ENCODE data around the gene TMOD3. TPM values are rescaled to one million over a fixed set of nuclear protein-coding genes. Genes with fewer than 3 reads are reported as not detected.

TMOD3 gene
- total RNA-seq, 1 donor from 2014 or later = 51.0 TPM

DNA sequence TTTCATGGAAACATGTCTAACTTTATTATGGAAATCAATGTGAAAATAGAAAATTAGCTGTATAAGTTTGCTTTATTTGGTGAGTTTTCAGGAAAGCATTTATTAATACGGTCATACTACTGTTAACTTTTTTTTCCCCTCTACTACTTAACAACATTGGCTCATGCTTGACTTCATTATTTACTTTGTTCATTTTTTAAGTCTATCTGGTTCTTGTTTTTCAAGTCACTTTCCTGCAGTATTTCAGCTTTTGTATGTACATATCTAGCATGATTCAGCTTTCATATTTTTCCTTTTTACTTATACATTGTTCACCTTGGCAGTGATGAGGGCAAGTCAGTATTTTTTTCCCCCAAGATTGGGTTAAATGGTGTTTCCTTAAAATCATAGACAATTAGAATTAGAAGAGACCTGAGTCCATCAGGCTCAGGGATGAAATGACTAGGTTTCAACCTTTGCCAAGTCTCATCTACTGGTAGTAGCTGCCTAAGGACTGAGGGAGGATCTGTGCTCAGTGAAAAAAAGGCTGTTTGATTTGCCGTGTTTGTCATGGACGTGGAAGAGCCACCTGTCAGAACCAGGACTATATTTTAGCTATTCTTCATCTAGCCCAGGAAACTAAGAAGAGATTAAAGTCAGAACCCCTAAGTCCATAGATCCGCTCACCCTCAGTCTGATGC is 15.4 kb downstream of the TMOD3 start:
- TF ChIP-seq, protein P1, sequence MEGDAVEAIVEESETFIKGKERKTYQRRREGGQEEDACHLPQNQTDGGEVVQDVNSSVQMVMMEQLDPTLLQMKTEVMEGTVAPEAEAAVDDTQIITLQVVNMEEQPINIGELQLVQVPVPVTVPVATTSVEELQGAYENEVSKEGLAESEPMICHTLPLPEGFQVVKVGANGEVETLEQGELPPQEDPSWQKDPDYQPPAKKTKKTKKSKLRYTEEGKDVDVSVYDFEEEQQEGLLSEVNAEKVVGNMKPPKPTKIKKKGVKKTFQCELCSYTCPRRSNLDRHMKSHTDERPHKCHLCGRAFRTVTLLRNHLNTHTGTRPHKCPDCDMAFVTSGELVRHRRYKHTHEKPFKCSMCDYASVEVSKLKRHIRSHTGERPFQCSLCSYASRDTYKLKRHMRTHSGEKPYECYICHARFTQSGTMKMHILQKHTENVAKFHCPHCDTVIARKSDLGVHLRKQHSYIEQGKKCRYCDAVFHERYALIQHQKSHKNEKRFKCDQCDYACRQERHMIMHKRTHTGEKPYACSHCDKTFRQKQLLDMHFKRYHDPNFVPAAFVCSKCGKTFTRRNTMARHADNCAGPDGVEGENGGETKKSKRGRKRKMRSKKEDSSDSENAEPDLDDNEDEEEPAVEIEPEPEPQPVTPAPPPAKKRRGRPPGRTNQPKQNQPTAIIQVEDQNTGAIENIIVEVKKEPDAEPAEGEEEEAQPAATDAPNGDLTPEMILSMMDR (IDR thresholded peaks at IDR 0.05; ENCODE audit: unreplicated experiment) = no peak
- DNase-seq (ENCODE audit: low spot score) = no peak
- no peak overlapping the region for H3K4me3 Mint-ChIP-seq (ENCODE audit: unreplicated experiment)
- no peaks in the 10 kb centered on the region for H3K27me3 Mint-ChIP-seq (ENCODE audit: unreplicated experiment)
- H3K9me3 Mint-ChIP-seq (ENCODE audit: unreplicated experiment) = no peaks in the 10 kb centered on the region
- no peaks in the 10 kb centered on the region for H3K36me3 Mint-ChIP-seq (ENCODE audit: low read depth, unreplicated experiment)
- peaks cover 33% of the 10 kb centered on the region for H3K4me1 Mint-ChIP-seq (ENCODE audit: unreplicated experiment)
- no peak overlapping the region for H3K27ac Mint-ChIP-seq (ENCODE audit: unreplicated experiment)

DNA sequence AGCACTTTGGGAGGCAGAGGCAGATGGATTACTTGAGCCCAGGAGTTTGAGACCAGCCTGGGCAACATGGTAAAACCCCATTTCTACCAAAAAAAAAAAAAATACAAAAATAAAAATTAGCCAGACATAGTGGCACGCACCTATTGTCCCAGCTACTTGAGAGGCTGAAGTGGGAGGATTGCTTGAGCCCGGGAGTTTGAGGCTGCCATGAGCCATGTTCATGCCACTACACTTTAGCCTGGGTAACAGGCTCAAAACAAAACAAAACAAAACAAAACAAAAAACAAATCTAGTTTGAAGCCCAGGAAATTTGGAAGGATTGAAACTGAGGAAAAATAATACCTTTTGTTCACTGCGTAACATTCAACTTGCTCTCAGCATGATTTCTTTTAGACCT is 16.6 kb downstream of the TMOD3 start:
- Mint-ChIP-seq H3K27ac (ENCODE audit: unreplicated experiment) (peak overlapping the region; percentile 61), H3K36me3 (ENCODE audit: low read depth, unreplicated experiment) (no peaks in the 10 kb centered on the region), H3K4me1 (ENCODE audit: unreplicated experiment) (peaks cover 36% of the 10 kb centered on the region), H3K9me3 (ENCODE audit: unreplicated experiment) (no peaks in the 10 kb centered on the region), H3K27me3 (ENCODE audit: unreplicated experiment) (peaks cover 2% of the 10 kb centered on the region), H3K4me3 (ENCODE audit: unreplicated experiment) (no peak overlapping the region)
- TF ChIP-seq, protein P1 (IDR thresholded peaks at IDR 0.05; ENCODE audit: unreplicated experiment) = no peak
- DNase-seq (ENCODE audit: low spot score) = no peak

DNA sequence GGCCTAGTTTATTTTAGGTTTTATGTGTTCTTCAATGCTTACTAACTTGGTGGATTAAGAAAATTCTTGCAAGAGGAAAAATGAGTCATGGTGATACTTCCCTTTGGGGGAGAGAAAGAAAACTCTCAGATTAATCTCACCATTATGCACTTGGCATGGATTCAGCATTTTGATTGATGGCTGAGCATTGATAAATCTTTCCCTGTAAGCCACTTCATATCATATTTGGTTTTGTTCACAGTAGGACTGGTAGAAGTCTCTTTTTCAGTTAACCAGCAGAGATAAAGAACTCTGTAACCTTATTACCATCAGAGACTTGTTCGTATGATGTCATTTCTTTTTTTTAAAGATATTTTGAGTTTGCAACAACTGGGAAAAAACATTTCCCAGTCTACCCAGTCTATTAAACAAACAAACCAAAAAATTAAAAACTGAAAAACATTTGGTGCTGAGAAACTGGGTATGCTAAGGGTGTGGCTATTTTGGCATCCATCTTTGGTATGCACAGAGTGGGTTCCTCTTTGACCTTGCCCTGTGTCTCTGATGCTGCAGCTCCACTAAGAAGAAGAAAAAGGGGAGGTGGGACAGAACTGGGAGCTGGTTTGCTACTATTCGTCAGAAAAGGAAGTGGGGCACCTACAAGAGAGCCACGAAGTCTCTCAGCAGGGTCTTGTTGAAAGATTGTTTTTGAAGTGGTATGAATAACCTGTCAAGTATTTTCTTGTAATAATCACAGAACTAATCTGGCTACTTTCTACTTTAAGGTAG is 17.2 kb downstream of the TMOD3 start:
- no peak for DNase-seq (ENCODE audit: low spot score)
- H3K9me3 Mint-ChIP-seq (ENCODE audit: unreplicated experiment) = no peaks in the 10 kb centered on the region
- H3K27me3 Mint-ChIP-seq (ENCODE audit: unreplicated experiment) = peaks cover 2% of the 10 kb centered on the region
- no peak overlapping the region for H3K4me3 Mint-ChIP-seq (ENCODE audit: unreplicated experiment)
- H3K27ac Mint-ChIP-seq (ENCODE audit: unreplicated experiment) = peak overlapping the region; percentile 61
- TF ChIP-seq, protein P1 (IDR thresholded peaks at IDR 0.05; ENCODE audit: unreplicated experiment) = no peak
- H3K4me1 Mint-ChIP-seq (ENCODE audit: unreplicated experiment) = peaks cover 33% of the 10 kb centered on the region
- no peaks in the 10 kb centered on the region for H3K36me3 Mint-ChIP-seq (ENCODE audit: low read depth, unreplicated experiment)

DNA sequence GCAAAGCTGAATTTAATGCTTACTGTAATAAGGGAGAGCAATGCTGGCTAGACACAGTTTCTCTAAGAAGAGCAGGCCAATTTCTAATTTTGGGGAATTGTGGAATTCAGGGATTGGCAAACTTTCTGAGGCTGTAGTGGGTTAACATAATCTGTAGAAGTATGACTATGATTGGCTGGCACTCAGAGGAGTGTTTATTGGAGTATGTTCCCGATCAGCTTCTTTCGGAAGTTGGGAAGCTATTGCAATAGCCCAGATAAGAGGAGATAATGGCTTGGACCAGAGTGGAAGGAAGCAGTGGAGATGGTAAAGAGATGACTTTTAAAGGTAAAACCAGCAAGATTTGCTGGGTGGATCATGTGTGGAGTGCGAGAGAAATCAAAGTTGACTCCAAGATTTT is 19.4 kb downstream of the TMOD3 start:
- H3K4me1 Mint-ChIP-seq (ENCODE audit: unreplicated experiment) = peaks cover 21% of the 10 kb centered on the region
- H3K36me3 Mint-ChIP-seq (ENCODE audit: low read depth, unreplicated experiment) = no peaks in the 10 kb centered on the region
- TF ChIP-seq, protein P1 (IDR thresholded peaks at IDR 0.05; ENCODE audit: unreplicated experiment) = no peak
- no peak overlapping the region for H3K4me3 Mint-ChIP-seq (ENCODE audit: unreplicated experiment)
- no peak for DNase-seq (ENCODE audit: low spot score)
- H3K27me3 Mint-ChIP-seq (ENCODE audit: unreplicated experiment) = peaks cover 2% of the 10 kb centered on the region
- no peaks in the 10 kb centered on the region for H3K9me3 Mint-ChIP-seq (ENCODE audit: unreplicated experiment)
- H3K27ac Mint-ChIP-seq (ENCODE audit: unreplicated experiment) = no peak overlapping the region

DNA sequence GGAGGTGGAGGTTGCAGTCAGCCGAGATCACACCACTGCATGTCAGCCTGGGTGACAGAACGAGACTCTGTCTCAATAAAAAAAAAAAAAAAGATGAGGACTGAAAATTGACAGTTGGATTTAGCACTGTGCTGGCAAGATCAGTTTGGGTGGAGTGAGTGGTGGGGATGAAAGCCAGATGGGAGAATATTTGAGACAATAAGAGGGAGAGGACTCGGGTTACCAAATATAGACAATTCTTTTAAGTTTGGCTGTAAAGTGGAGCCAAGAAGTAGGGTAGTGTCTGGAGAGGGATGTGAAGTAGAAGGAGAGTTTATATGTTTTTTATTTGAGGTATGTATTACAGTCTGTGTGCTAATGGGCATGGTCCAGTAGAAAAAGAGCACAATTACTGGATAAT is 20.4 kb downstream of the TMOD3 start:
- TF ChIP-seq, protein P1 (IDR thresholded peaks at IDR 0.05; ENCODE audit: unreplicated experiment) = no peak
- DNase-seq (ENCODE audit: low spot score) = no peak
- Mint-ChIP-seq H3K9me3 (ENCODE audit: unreplicated experiment) (no peaks in the 10 kb centered on the region), H3K27ac (ENCODE audit: unreplicated experiment) (no peak overlapping the region), H3K36me3 (ENCODE audit: low read depth, unreplicated experiment) (no peaks in the 10 kb centered on the region), H3K4me3 (ENCODE audit: unreplicated experiment) (no peak overlapping the region), H3K27me3 (ENCODE audit: unreplicated experiment) (peaks cover 2% of the 10 kb centered on the region), H3K4me1 (ENCODE audit: unreplicated experiment) (peaks cover 19% of the 10 kb centered on the region)

Data from endothelial cell (in vitro differentiated cells).